Adipose tissue (tissue), 3 donors: ENCODE results near the gene PRPSAP1. TPM values are rescaled to one million over a fixed set of nuclear protein-coding genes. Genes with fewer than 3 reads are reported as not detected.

Source experiments
- H3K27ac ChIP-seq: one replicate; pipeline ENCODE4 v1.5.1; 2013; ENCODE audit warnings: low read depth, low read length
- WGBS, 3 donors: extraction: QIAGEN DNeasy Blood & Tissue Kit; methylation state at CpG; one replicate each; pipeline ENCODE4 v1.1.7; 2013; 5-methylcytosine and 5-hydroxymethylcytosine counted together
- polyA plus RNA-seq, 3 donors: library from polyadenylated mRNA; stranded (reverse); fragments of 200-250 nt; gene quantifications; one replicate each; pipeline ENCODE4 v1.2.3, GENCODE V29; 2013
- donor health status: healthy with polysubstance abuse.
- donor health status: Bipolar disorder and iron deficiency.
- donor health status: healthy.

PRPSAP1 gene
- 10 to 100 TPM; 25.6 to 40.7 (median 30.6) TPM for polyA plus RNA-seq

DNA sequence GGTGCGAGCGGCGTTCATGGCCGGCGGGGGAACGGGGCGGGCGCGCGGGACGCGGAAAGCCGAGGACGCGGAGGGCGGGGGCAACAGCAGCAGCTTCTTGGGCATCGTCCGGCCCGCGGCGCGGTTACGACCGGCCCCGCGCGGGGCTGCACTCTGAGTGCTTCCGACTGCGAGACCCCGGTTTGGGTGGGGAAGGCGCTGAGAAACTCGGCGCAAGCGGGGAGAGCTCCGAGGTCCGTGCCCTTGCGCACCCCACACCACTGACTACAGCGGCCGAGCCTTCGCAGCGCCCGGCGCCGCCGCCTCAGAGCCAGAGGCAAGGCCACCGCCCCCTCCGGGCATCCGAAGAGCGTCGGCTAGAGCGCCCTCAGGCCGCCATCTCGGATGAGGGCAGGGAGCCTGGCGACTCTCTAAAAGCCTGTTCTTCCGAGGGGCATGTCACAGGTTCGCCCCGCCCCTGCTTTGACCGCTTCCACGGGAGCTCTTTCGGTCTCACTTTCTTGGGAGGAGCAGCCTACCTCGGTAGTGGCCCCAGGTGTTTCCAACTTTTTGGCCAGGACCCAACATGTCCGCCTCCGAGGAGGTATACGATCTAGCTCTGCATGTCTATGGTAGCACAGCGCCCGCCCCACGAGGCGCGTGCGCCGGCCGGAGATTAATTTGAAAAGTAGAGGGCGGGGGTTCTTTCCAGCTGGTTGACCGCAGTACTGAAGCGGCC lies at the start of gene PRPSAP1:
PRPSAP1 (minus strand) TSS at position 318 of the 718 bp plus-strand sequence; CDS start at position 105, 213 bp downstream.
- WGBS, 3 donors: 0 to 1% (median 1%) methylated on average over 60 to 75 of the region's 75 CpGs
- peak within 1 kb of the TSS; percentile 72 for H3K27ac ChIP-seq

- WGBS, 3 donors: 78 to 82% (median 82%) methylated on average over 5 of the region's 5 CpGs
- H3K27ac ChIP-seq: no peak overlapping the region
Observed at GRCh38 chr17:76402711-76403110, 49.0 kb upstream of the PRPSAP1 start.

GRCh38 chr17:76399175-76400172 lies 45.8 kb upstream of the PRPSAP1 start:
- H3K27ac ChIP-seq: no peak overlapping the region
- WGBS, 3 donors: 91% methylated on average over 33 of the region's 33 CpGs

- no peak overlapping the region for H3K27ac ChIP-seq
- WGBS, 3 donors: 80 to 82% (median 81%) methylated on average over 20 of the region's 20 CpGs
Observed at GRCh38 chr17:76398523-76399174, 44.9 kb upstream of the PRPSAP1 start.

GRCh38 chr17:76397687-76398522 lies 44.2 kb upstream of the PRPSAP1 start:
- H3K27ac ChIP-seq: no peak overlapping the region
- 50 to 66% (median 55%) methylated on average over 16 of the region's 16 CpGs for WGBS, 3 donors

DNA sequence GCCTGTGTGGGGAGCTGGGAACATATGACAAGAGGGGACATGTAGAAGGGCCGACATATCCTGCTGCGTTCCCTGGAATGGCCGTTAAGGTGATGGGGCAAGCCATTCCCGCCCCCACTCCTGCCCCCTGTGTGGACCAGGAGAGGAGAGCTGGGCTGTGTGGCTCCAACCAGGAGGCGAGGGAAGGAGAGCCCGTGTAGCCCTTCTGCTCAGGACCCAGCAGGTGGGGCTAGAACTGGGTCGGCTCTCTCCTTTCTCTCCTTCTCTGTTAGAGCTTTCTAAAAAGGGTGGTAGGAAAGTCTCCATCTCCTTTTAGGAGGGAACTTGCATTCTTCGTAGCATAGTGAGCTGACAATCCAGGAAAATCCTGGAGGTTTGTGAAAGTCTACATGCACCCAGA lies 43.5 kb upstream of the PRPSAP1 start:
- WGBS, 3 donors: 82 to 94% (median 88%) methylated on average over 8 of the region's 8 CpGs
- H3K27ac ChIP-seq: no peak overlapping the region

- 94 to 96% (median 96%) methylated on average over 15 of the region's 15 CpGs for WGBS, 3 donors
- no peak overlapping the region for H3K27ac ChIP-seq
Observed at GRCh38 chr17:76395980-76396379, 42.3 kb upstream of the PRPSAP1 start.

- H3K27ac ChIP-seq: no peak overlapping the region
- 85 to 94% (median 93%) methylated on average over 10 of the region's 10 CpGs for WGBS, 3 donors
Observed at GRCh38 chr17:76394166-76394565, 40.5 kb upstream of the PRPSAP1 start.

DNA sequence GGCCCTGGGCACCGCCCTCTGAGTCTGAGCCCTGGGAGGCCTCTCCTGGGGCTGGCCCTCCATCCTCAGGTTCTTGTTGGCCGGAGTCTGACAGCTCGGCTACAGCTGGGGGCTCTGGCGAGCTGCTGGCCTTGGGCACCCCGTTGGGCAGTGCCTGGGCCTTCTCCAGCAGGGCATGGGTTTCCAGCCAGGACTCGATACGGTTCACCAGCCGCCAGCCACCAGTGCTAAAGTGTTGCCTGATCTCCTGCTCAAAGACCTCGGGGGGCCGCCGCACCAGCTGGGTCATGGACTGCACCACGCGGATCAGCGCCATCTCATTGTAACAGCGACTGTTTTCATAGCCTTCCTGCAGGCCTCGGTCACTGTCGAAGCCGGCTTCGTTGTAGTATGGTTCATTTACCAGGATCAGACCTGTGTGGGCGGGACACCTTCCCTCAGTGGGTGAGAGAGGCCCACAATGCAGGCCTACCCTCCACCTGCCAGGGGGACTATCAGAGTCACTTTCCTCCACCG lies 37.5 kb upstream of the PRPSAP1 start:
- H3K27ac ChIP-seq: no peak overlapping the region
- 93 to 97% (median 95%) methylated on average over 21 of the region's 21 CpGs for WGBS, 3 donors

- H3K27ac ChIP-seq: no peak overlapping the region
- WGBS, 3 donors: 79 to 86% (median 81%) methylated on average over 11 of the region's 11 CpGs
Observed at GRCh38 chr17:76390003-76390421, 36.3 kb upstream of the PRPSAP1 start.

GRCh38 chr17:76388966-76389888 lies 35.5 kb upstream of the PRPSAP1 start:
- WGBS, 3 donors: 72 to 77% (median 74%) methylated on average over 16 of the region's 16 CpGs
- H3K27ac ChIP-seq: no peak overlapping the region

GRCh38 chr17:76386966-76387765 lies 33.5 kb upstream of the PRPSAP1 start:
- H3K27ac ChIP-seq: no peak overlapping the region
- 84 to 95% (median 91%) methylated on average over 29 to 31 of the region's 31 CpGs for WGBS, 3 donors

- WGBS, 3 donors: 25 to 33% (median 26%) methylated on average over 52 of the region's 52 CpGs
- H3K27ac ChIP-seq: no peak overlapping the region
Observed at GRCh38 chr17:76385892-76386786, 32.4 kb upstream of the PRPSAP1 start.

DNA sequence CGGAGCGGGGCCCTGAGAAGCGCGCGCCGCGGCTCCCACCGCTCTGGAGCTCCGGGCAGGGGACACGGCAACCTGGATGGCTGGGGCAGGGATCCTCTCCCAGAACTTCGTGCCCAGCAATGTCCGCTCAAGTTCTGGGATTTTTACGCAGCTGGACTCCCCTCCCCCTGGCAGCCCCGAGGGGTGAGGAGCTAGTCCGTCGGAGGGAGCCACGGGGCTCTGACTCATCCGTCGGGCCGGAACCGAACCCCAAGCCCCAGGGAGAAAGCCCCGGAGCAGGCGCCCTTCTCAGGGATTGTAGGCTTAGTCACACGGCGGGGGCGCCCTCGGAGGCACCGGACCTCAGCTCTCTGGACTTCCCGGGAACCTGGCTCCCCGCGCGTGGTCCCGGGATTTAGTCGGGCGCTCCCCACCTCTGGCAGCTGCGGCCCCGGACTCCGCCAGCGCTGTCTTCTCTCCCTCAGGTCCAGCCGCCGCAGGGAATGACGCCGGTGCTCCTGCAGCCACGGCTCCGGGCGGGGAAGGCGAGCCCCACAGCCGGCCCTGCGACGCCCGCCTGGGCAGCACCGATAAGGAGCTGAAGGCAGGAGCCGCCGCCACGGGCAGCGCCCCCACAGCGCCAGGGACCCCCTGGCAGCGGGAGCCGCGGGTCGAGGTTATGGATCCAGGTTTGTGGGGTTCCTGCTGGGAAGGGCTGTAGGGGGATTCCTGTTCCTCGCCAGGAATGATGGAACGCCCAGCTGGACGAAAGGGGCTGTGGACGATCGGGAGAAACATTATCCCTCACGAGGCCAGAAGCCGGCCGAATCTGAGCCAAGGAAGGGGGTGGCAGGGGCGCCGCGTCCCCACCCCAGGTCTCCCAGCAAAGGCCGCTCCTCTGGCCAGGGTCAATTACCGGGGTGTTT lies 31.5 kb upstream of the PRPSAP1 start:
- WGBS, 3 donors: 1 to 2% (median 2%) methylated on average over 63 to 74 of the region's 74 CpGs
- no peak overlapping the region for H3K27ac ChIP-seq
